HEK293 (cell line): Measurements from ENCODE around the gene RAB28.
"Not testable (repeated sequence)": the region's sequence is repeated elsewhere in the genome, so short reads cannot be mapped to it uniquely, and the experiment has no call there.

Experiments
- CTCF ChIA-PET: fragments of 350-600 bp; formaldehyde crosslinking; extraction: SDS; loops from one replicate; lab custom pipeline; 2021; ENCODE audit warnings: antibody characterized with exemption; lab: Yijun Ruan, JAX
- POLR2A ChIA-PET: fragments of 300-600 bp; formaldehyde crosslinking; extraction: SDS; loops from one replicate; lab custom pipeline; 2020; ENCODE audit warnings: antibody characterized with exemption, inconsistent platforms; lab: Yijun Ruan, JAX
- H3K27ac ChIP-seq: fragments of 200-500 bp; sonication (Bioruptor generic); 2 replicates; pipeline ENCODE4 v1.5.1; 2014; ENCODE audit warnings: low read depth, low read length, control low read depth, inconsistent platforms; ENCODE audit errors: extremely low read depth
- H3K36me3 ChIP-seq, 2 experiments: fragments of 200-500 bp in 1 of 2; sonication (Bioruptor generic) in 1 of 2; 1 replicate in 1 of 2; 2 replicates in 1 of 2; pipeline ENCODE4 v1.5.1; 2014 to 2017; ENCODE audit warnings: inconsistent platforms in 2 of 2, low read length in 2 of 2; ENCODE audit not compliant: control insufficient read depth in 2 of 2, insufficient read depth in 1 of 2
- H3K4me1 ChIP-seq: fragments of 200-500 bp; sonication (Bioruptor generic); 2 replicates; pipeline ENCODE4 v1.5.1; 2014; ENCODE audit warnings: mild to moderate bottlenecking, low read length, inconsistent platforms; ENCODE audit not compliant: control insufficient read depth, insufficient read depth
- H3K4me3 ChIP-seq: 2 replicates; pipeline ENCODE4 v1.5.1; 2011; ENCODE audit warnings: low read depth, mild to moderate bottlenecking, control low read depth, low read length, moderate library complexity
- H3K9me3 ChIP-seq: fragments of 200-500 bp; sonication (Bioruptor generic); 2 replicates; pipeline ENCODE4 v1.5.1; 2014; ENCODE audit warnings: low read depth, low read length, inconsistent platforms; ENCODE audit not compliant: control insufficient read depth, insufficient read depth
- BCL11B ChIP-seq: fragments of 450-650 bp; formaldehyde crosslinking; IDR thresholded peaks from 2 replicates; pipeline ENCODE4 v1.5.1; 2016; ENCODE audit warnings: low read depth, missing biosample characterization, missing genetic modification characterization
- KLF16 ChIP-seq: fragments of 450-650 bp; formaldehyde crosslinking; IDR thresholded peaks from 2 replicates; pipeline ENCODE4 v1.5.1; 2017; ENCODE audit warnings: missing biosample characterization, missing genetic modification characterization
- SP7 ChIP-seq: fragments of 450-650 bp; formaldehyde crosslinking; IDR thresholded peaks from 2 replicates; pipeline ENCODE4 v1.5.1; 2016; ENCODE audit warnings: missing biosample characterization, missing genetic modification characterization
- TRIM28 ChIP-seq: IDR thresholded peaks from 2 replicates; pipeline ENCODE4 v1.6.1; 2011; ENCODE audit warnings: low read length, control low read depth, borderline replicate concordance
- WT1 ChIP-seq: fragments of 450-650 bp; formaldehyde crosslinking; IDR thresholded peaks from 2 replicates; pipeline ENCODE4 v1.5.1; 2016; ENCODE audit warnings: missing biosample characterization, missing genetic modification characterization
- YY2 ChIP-seq: fragments of 450-650 bp; formaldehyde crosslinking; IDR thresholded peaks from 2 replicates; pipeline ENCODE4 v1.5.1; 2016; ENCODE audit warnings: missing biosample characterization, missing genetic modification characterization
- ZFP41 ChIP-seq: fragments of 450-650 bp; formaldehyde crosslinking; IDR thresholded peaks from 2 replicates; pipeline ENCODE4 v1.5.1; 2016; ENCODE audit warnings: missing biosample characterization, missing genetic modification characterization, borderline replicate concordance
- ZNF157 ChIP-seq: fragments of 450-650 bp; formaldehyde crosslinking; IDR thresholded peaks from 2 replicates; pipeline ENCODE4 v1.5.1; 2016; ENCODE audit warnings: missing biosample characterization, missing genetic modification characterization
- ZNF266 ChIP-seq: fragments of 450-650 bp; formaldehyde crosslinking; IDR thresholded peaks from 2 replicates; pipeline ENCODE4 v1.5.1; 2016; ENCODE audit warnings: missing biosample characterization, missing genetic modification characterization, low read depth
- ZNF391 ChIP-seq: fragments of 450-650 bp; formaldehyde crosslinking; IDR thresholded peaks from 2 replicates; pipeline ENCODE4 v1.5.1; 2016; ENCODE audit warnings: low read depth, missing biosample characterization, missing genetic modification characterization, borderline replicate concordance
- ZNF423 ChIP-seq: fragments of 450-650 bp; formaldehyde crosslinking; IDR thresholded peaks from 2 replicates; pipeline ENCODE4 v1.5.1; 2016; ENCODE audit warnings: missing biosample characterization, missing genetic modification characterization
- ZNF561 ChIP-seq: fragments of 450-650 bp; IDR thresholded peaks from 2 replicates; pipeline ENCODE4 v1.5.1; 2018; ENCODE audit warnings: missing biosample characterization, missing genetic modification characterization, borderline replicate concordance
- ZNF654 ChIP-seq: fragments of 450-650 bp; formaldehyde crosslinking; IDR thresholded peaks from 2 replicates; pipeline ENCODE4 v1.5.1; 2016; ENCODE audit warnings: low read depth, missing biosample characterization, missing genetic modification characterization
- ZNF747 ChIP-seq: fragments of 450-650 bp; formaldehyde crosslinking; IDR thresholded peaks from 2 replicates; pipeline ENCODE4 v1.5.1; 2016; ENCODE audit warnings: missing biosample characterization, missing genetic modification characterization
- ZNF830 ChIP-seq: fragments of 450-650 bp; IDR thresholded peaks from 2 replicates; pipeline ENCODE4 v1.5.0; 2018; ENCODE audit warnings: missing biosample characterization, missing genetic modification characterization, low read depth, mild to moderate bottlenecking, moderate library complexity
- ZNF843 ChIP-seq: fragments of 450-650 bp; formaldehyde crosslinking; IDR thresholded peaks from 2 replicates; pipeline ENCODE4 v1.5.1; 2016; ENCODE audit warnings: missing biosample characterization, missing genetic modification characterization
- TF ChIP-seq, protein P1 (sequence below): fragments of 450-650 bp; formaldehyde crosslinking; conservative IDR thresholded peaks from 2 replicates; pipeline ENCODE4 v1.5.1; 2016; ENCODE audit warnings: low read depth, missing biosample characterization, missing genetic modification characterization
- TF ChIP-seq, protein P2 (sequence below): fragments of 450-650 bp; formaldehyde crosslinking; IDR thresholded peaks from 2 replicates; pipeline ENCODE4 v1.5.1; 2016; ENCODE audit warnings: missing biosample characterization, missing genetic modification characterization
- TF ChIP-seq, protein P3 (sequence below): fragments of 450-650 bp; formaldehyde crosslinking; IDR thresholded peaks from 2 replicates; pipeline ENCODE4 v1.5.1; 2017; ENCODE audit warnings: missing biosample characterization, missing genetic modification characterization

The RAB28 gene

DNA sequence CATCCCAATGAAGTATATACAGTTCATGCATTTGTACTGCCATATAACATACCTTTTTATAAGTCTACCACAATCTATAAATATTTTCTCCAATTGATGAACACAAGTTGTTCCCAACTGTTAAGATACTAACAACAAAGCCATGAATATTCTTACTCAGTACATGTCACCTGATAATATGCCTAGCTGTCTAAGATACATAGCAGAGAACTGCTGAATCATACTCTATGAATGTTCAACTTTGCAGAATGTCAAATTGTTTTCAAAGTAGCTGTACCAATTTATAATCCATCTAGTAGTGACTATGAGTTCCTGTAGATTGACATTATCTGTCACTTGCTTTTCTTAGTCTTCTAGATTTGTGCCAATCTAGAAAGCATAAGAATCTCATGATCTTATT lies 84.9 kb downstream of the RAB28 start:
- no peak for TF ChIP-seq WT1
- TF ChIP-seq ZNF391 (tag by site-specific recombination) = no peak
- TF ChIP-seq, protein P1, sequence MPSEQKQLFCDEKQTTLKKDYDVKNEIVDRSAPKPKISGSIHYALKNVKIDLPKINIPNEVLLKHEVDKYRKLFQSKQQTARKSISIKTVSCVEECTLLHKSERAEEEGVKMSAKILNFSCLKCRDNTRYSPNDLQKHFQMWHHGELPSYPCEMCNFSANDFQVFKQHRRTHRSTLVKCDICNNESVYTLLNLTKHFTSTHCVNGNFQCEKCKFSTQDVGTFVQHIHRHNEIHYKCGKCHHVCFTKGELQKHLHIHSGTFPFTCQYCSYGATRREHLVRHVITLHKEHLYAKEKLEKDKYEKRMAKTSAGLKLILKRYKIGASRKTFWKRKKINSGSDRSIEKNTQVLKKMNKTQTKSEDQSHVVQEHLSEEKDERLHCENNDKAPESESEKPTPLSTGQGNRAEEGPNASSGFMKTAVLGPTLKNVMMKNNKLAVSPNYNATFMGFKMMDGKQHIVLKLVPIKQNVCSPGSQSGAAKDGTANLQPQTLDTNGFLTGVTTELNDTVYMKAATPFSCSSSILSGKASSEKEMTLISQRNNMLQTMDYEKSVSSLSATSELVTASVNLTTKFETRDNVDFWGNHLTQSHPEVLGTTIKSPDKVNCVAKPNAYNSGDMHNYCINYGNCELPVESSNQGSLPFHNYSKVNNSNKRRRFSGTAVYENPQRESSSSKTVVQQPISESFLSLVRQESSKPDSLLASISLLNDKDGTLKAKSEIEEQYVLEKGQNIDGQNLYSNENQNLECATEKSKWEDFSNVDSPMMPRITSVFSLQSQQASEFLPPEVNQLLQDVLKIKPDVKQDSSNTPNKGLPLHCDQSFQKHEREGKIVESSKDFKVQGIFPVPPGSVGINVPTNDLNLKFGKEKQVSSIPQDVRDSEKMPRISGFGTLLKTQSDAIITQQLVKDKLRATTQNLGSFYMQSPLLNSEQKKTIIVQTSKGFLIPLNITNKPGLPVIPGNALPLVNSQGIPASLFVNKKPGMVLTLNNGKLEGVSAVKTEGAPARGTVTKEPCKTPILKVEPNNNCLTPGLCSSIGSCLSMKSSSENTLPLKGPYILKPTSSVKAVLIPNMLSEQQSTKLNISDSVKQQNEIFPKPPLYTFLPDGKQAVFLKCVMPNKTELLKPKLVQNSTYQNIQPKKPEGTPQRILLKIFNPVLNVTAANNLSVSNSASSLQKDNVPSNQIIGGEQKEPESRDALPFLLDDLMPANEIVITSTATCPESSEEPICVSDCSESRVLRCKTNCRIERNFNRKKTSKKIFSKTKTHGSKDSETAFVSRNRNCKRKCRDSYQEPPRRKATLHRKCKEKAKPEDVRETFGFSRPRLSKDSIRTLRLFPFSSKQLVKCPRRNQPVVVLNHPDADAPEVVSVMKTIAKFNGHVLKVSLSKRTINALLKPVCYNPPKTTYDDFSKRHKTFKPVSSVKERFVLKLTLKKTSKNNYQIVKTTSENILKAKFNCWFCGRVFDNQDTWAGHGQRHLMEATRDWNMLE (tag by site-specific recombination) = no peak
- no peak for TF ChIP-seq BCL11B (tag by site-specific recombination)
- TF ChIP-seq, protein P2, sequence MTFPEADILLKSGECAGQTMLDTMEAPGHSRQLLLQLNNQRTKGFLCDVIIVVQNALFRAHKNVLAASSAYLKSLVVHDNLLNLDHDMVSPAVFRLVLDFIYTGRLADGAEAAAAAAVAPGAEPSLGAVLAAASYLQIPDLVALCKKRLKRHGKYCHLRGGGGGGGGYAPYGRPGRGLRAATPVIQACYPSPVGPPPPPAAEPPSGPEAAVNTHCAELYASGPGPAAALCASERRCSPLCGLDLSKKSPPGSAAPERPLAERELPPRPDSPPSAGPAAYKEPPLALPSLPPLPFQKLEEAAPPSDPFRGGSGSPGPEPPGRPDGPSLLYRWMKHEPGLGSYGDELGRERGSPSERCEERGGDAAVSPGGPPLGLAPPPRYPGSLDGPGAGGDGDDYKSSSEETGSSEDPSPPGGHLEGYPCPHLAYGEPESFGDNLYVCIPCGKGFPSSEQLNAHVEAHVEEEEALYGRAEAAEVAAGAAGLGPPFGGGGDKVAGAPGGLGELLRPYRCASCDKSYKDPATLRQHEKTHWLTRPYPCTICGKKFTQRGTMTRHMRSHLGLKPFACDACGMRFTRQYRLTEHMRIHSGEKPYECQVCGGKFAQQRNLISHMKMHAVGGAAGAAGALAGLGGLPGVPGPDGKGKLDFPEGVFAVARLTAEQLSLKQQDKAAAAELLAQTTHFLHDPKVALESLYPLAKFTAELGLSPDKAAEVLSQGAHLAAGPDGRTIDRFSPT = no peak
- no peak for TF ChIP-seq KLF16 (tag by site-specific recombination)
- no peak for TF ChIP-seq ZNF843 (tag by site-specific recombination)
- no peak for TF ChIP-seq ZNF423 (tag by site-specific recombination)
- no peak for TF ChIP-seq ZNF561
- TF ChIP-seq SP7 (tag by site-specific recombination) = no peak
- no peak for TF ChIP-seq YY2 (tag by site-specific recombination)
- TF ChIP-seq ZNF266 (tag by site-specific recombination) = no peak
- TF ChIP-seq ZNF830 (tag by site-specific recombination) = no peak
- no peak for TF ChIP-seq ZFP41 (tag by site-specific recombination)
- no peak for TF ChIP-seq ZNF747 (tag by site-specific recombination)
- no peak for TF ChIP-seq TRIM28
- TF ChIP-seq ZNF654 = no peak
- Histone ChIP-seq H3K4me1 (no peaks in the 10 kb centered on the region), H3K4me3 (no peak overlapping the region), H3K27ac (no peak overlapping the region), H3K9me3 (no peaks in the 10 kb centered on the region), H3K36me3 (no peaks in the 10 kb centered on the region)
- ChIA-PET CTCF (no interaction called here), POLR2A (no interaction called here)

DNA sequence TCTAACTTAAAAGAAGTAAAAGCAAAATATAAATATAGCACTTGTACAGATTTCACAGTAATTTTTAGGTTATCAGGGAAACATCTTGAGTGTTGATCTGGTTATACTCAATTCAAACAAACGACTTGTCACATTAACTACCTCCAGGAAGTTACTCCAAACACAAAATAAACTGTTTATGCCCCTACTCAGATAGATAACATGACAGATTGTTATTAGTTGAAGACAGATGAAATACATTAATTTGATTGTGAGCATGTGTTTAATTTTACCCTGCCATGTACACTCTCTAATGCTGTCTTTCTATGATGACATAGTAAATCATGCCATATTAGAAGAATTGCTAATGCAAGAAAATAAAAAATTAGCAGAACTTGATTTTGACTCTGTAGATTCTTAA lies 88.0 kb downstream of the RAB28 start:
- Histone ChIP-seq H3K4me1 (no peaks in the 10 kb centered on the region), H3K36me3 (no peaks in the 10 kb centered on the region), H3K4me3 (no peak overlapping the region), H3K9me3 (no peaks in the 10 kb centered on the region), H3K27ac (no peak overlapping the region)
- TF ChIP-seq ZNF157 (tag by site-specific recombination) = no peak
- TF ChIP-seq, protein P3, sequence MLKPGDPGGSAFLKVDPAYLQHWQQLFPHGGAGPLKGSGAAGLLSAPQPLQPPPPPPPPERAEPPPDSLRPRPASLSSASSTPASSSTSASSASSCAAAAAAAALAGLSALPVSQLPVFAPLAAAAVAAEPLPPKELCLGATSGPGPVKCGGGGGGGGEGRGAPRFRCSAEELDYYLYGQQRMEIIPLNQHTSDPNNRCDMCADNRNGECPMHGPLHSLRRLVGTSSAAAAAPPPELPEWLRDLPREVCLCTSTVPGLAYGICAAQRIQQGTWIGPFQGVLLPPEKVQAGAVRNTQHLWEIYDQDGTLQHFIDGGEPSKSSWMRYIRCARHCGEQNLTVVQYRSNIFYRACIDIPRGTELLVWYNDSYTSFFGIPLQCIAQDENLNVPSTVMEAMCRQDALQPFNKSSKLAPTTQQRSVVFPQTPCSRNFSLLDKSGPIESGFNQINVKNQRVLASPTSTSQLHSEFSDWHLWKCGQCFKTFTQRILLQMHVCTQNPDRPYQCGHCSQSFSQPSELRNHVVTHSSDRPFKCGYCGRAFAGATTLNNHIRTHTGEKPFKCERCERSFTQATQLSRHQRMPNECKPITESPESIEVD (tag by site-specific recombination) = peak; percentile 47
- CTCF ChIA-PET = no interaction called here
- POLR2A ChIA-PET = no interaction called here

DNA sequence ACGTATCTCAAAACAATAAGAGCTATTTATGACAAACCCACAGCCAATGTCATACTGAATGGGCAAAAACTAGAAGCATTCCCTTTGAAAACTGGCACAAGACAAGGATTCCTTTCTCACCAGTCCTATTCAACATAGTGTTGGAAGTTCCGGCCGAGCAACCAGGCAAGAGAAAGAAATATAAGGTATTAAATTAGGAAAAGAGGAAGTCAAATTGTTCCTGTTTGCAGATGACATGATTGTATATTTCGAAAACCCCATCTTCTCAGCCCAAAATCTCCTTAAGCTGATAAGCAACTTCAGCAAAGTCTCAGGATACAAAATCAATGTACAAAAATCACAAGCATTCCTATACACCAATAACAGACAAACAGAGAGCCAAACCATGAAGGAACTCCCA lies 94.2 kb downstream of the RAB28 start:
- H3K9me3 ChIP-seq, H3K4me3 ChIP-seq, POLR2A ChIA-PET, H3K36me3 ChIP-seq, CTCF ChIA-PET, H3K4me1 ChIP-seq, H3K27ac ChIP-seq: not testable (repeated sequence)
